K562 (cell line): ENCODE measurements around the gene SYT17. TPM values are rescaled to one million over a fixed set of nuclear protein-coding genes. Genes with fewer than 3 reads are reported as not detected.

Experiments used
- ATAC-seq: fragments of 200-7000 bp; cut with Tn5 transposase; 3 replicates; pipeline ENCODE4 v1.9.1; 2020; ENCODE audit warnings: moderate library complexity
- BruUV-seq: library from RNA; stranded (reverse); fragments of 400-500 nt; replicated peaks from 2 replicates; lab custom pipeline; 2021; lab: Mats Ljungman, UMichigan
- CTCF ChIA-PET: fragments of 300-600 bp; formaldehyde crosslinking; extraction: SDS; loops from one replicate; lab custom pipeline; 2021; ENCODE audit warnings: low intra/inter-chr PET ratio; lab: Yijun Ruan, JAX
- POLR2A ChIA-PET: fragments of 300-600, 350-650 bp; sonication (Branson Sonifier 250); formaldehyde crosslinking; extraction: SDS; loops from one replicate; lab custom pipeline; 2021; ENCODE audit warnings: antibody characterized with exemption, inconsistent platforms; lab: Yijun Ruan, JAX
- DNase-seq, 4 experiments: peaks; one replicate each; pipeline versions ENCODE4 v3.0.0 to v3.0.0-alpha.2; 2011 to 2018; ENCODE audit warnings: low spot score in 3 of 4, mixed read lengths in 3 of 4; ENCODE audit errors: extremely low read depth in 1 of 4
- FAIRE-seq: peaks from 2 replicates; lab custom pipeline; 2011; peaks lifted over from hg19 to GRCh38; lab: Jason Lieb, UNC
- H2AFZ ChIP-seq: 2 replicates; pipeline ENCODE4 v1.6.0; 2011; ENCODE audit warnings: low read depth, low read length, control low read depth, inconsistent platforms
- H3K27ac ChIP-seq: fragments of 200-600 bp; 3 replicates; pipeline ENCODE4 v1.8.0; 2011; ENCODE audit warnings: low read depth, mild to moderate bottlenecking, control low read depth, inconsistent platforms, low read length, moderate library complexity, mixed read lengths; ENCODE audit errors: extremely low read depth
- H3K27me3 ChIP-seq, 2 experiments: fragments of 300-600 bp in 1 of 2; 2 replicates in 1 of 2; 3 replicates in 1 of 2; pipeline versions ENCODE4 v1.6.0 to v1.8.0; 2011; ENCODE audit warnings: inconsistent platforms in 2 of 2, low read length in 2 of 2, mild to moderate bottlenecking in 1 of 2, mixed read lengths in 1 of 2, moderate library complexity in 1 of 2; ENCODE audit not compliant: control insufficient read depth in 2 of 2, insufficient read depth in 2 of 2
- H3K36me3 ChIP-seq: fragments of 300-600 bp; 3 replicates; pipeline ENCODE4 v1.8.0; 2011; ENCODE audit warnings: mild to moderate bottlenecking, low read length, inconsistent platforms; ENCODE audit not compliant: control insufficient read depth, insufficient read depth
- H3K4me1 ChIP-seq, 2 experiments: fragments of 200-600 bp in 1 of 2; replicated peaks in 1 of 2; 2 replicates in 1 of 2; 3 replicates in 1 of 2; pipeline versions ENCODE4 v1.5.1 to v1.8.0; 2011; ENCODE audit warnings: inconsistent platforms in 2 of 2, low read length in 2 of 2, mild to moderate bottlenecking in 1 of 2, mixed read lengths in 1 of 2, moderate library complexity in 1 of 2; ENCODE audit not compliant: control insufficient read depth in 2 of 2, insufficient read depth in 2 of 2
- H3K4me2 ChIP-seq: 2 replicates; pipeline ENCODE4 v1.6.1; 2011; ENCODE audit warnings: low read length, control low read depth, inconsistent platforms, mixed read lengths; ENCODE audit not compliant: insufficient read depth
- H3K4me3 ChIP-seq: fragments of 200-600 bp; sonication (generic), shearing (Covaris generic); 2 replicates; pipeline ENCODE4 v1.5.1; 2016; ENCODE audit warnings: control low read depth, inconsistent platforms
- H3K79me2 ChIP-seq: fragments of 200-600 bp; 3 replicates; pipeline ENCODE4 v1.8.0; 2011; ENCODE audit warnings: low read length, inconsistent platforms; ENCODE audit not compliant: control insufficient read depth, insufficient read depth
- H3K9ac ChIP-seq, 2 experiments: 2 replicates each; pipeline versions ENCODE4 v1.6.0 to v1.6.1; 2011; ENCODE audit warnings: low read depth in 2 of 2, low read length in 2 of 2, control low read depth in 1 of 2, inconsistent platforms in 1 of 2, mild to moderate bottlenecking in 1 of 2, mixed read lengths in 1 of 2; ENCODE audit not compliant: insufficient read depth in 1 of 2
- H3K9me1 ChIP-seq: one replicate; pipeline ENCODE4 v1.6.0; 2011; ENCODE audit warnings: inconsistent platforms, mild to moderate bottlenecking, low read length, moderate library complexity; ENCODE audit not compliant: control insufficient read depth, insufficient read depth
- H3K9me3 ChIP-seq: replicated peaks from 2 replicates; pipeline ENCODE4 v1.5.1; 2011; ENCODE audit warnings: low read depth, low read length, inconsistent platforms; ENCODE audit not compliant: control insufficient read depth, insufficient read depth
- H4K20me1 ChIP-seq: replicated peaks from 2 replicates; pipeline ENCODE4 v1.6.1; 2011; ENCODE audit warnings: low read length, inconsistent platforms, mixed read lengths; ENCODE audit not compliant: control insufficient read depth, insufficient read depth
- CHAMP1 ChIP-seq: fragments of 450-650 bp; IDR thresholded peaks from 2 replicates; pipeline ENCODE4 v1.6.1; 2016; ENCODE audit warnings: mild to moderate bottlenecking
- GABPA ChIP-seq: fragments of 200-800 bp; sonication (Bioruptor generic); conservative IDR thresholded peaks from 2 replicates; pipeline ENCODE4 v1.6.1; 2016; ENCODE audit warnings: low read depth, missing genetic modification characterization, missing compliant biosample characterization
- RBM25 ChIP-seq: fragments of 200-400 bp; formaldehyde crosslinking; IDR thresholded peaks from 2 replicates; pipeline ENCODE4 v1.6.1; 2018; ENCODE audit warnings: low read length, low read depth, moderate library complexity; ENCODE audit not compliant: severe bottlenecking
- WGBS: fragments of 100-300 bp; shearing (Covaris generic); methylation state at CpG from one replicate; pipeline ENCODE4 v1.1.6; 2016; ENCODE audit warnings: low coverage, mixed read lengths; ENCODE audit not compliant: insufficient coverage; ENCODE audit errors: missing lambda C conversion rate; 5-methylcytosine and 5-hydroxymethylcytosine counted together
- in situ Hi-C: fragments of 300-500 bp; cut with MboI; formaldehyde crosslinking; loops from 4 replicates; pipeline ENCODE4 v1.15.0; 2018; ENCODE audit warnings: inconsistent platforms, mixed read lengths
- intact Hi-C: fragments of 100-400 bp; cut with micrococcal nuclease; formaldehyde crosslinking; loops from 2 replicates; pipeline ENCODE4 v1.14.2; 2022
- polyA plus RNA-seq, 8 experiments: library from polyadenylated mRNA; depleted of rRNA in 4 of 8; stranded (reverse) in 5 of 8; unstranded in 3 of 8; fragments of >200 nt; fragmentation: Nextera tagmentation in 2 of 8; fragmentation: Illumina TruSeq in 1 of 8; extraction: Ambion mirVana in 2 of 8; extraction: Trizol in 1 of 8; gene quantifications; 2 replicates each; pipeline versions ENCODE4 v1.2.1 to v1.2.3, GENCODE V29; 2011 to 2014; ENCODE audit warnings: inconsistent platforms in 1 of 8, missing spikeins in 1 of 8
- total RNA-seq, 7 experiments: library from RNA; depleted of rRNA in 6 of 7; stranded (reverse); fragments of >200 nt in 6 of 7; fragmentation: Illumina TruSeq in 2 of 7; extraction: Trizol in 2 of 7; gene quantifications; 2 replicates each; pipeline versions ENCODE4 v1.2.1 to v1.2.3, GENCODE V29; 2011 to 2021; ENCODE audit warnings: low replicate concordance in 1 of 7

The SYT17 gene
- total and polyA plus RNA-seq, 9 of the 15 experiments (the other 6 are each of a cell fraction or from before 2014, with no cell fraction given): not detected

GRCh38 chr16:19228575-19228974 lies 60.5 kb downstream of the SYT17 start:
- CTCF ChIA-PET: no interaction called here
- intact Hi-C loops (no loop called here), in situ Hi-C loops (no loop called here)
- H3K9me1 ChIP-seq: no peaks in the 10 kb centered on the region
- no peak for ATAC-seq
- no peaks in the 10 kb centered on the region for H4K20me1 ChIP-seq
- no peaks in the 10 kb centered on the region for H3K36me3 ChIP-seq
- no peak overlapping the region for H3K4me2 ChIP-seq
- no peak overlapping the region for H2AFZ ChIP-seq
- no peak for DNase-seq
- BruUV-seq: no TSS peak
- H3K27ac ChIP-seq: no peak overlapping the region
- peaks cover 3 to 8% of the 10 kb centered on the region in 2 experiments; a peak in 2 of 5 replicates for H3K27me3 ChIP-seq
- H3K9ac ChIP-seq: no peak overlapping the region
- WGBS: 2% methylated on average over 3 of the region's 3 CpGs
- TF ChIP-seq CHAMP1: no peak
- no peak for FAIRE-seq
- no peak overlapping the region for H3K4me3 ChIP-seq
- H3K9me3 ChIP-seq: no peaks in the 10 kb centered on the region
- H3K79me2 ChIP-seq: no peaks in the 10 kb centered on the region
- POLR2A ChIA-PET: no interaction called here
- H3K4me1 ChIP-seq: no peaks in the 10 kb centered on the region

- no peak overlapping the region for H3K4me3 ChIP-seq
- H3K9ac ChIP-seq: no peak overlapping the region
- H3K4me1 ChIP-seq: no peaks in the 10 kb centered on the region
- DNase-seq (no peak), FAIRE-seq (no peak), ATAC-seq (no peak)
- 0 out of 2 replicates have a peak, but pooled peaks cover 1% of the 10 kb centered on the region for H3K9me3 ChIP-seq
- no peak overlapping the region for H3K27ac ChIP-seq
- no peaks in the 10 kb centered on the region for H3K79me2 ChIP-seq
- CTCF ChIA-PET: no interaction called here
- no peak overlapping the region for H3K4me2 ChIP-seq
- H2AFZ ChIP-seq: no peak overlapping the region
- intact Hi-C loops (no loop called here), in situ Hi-C loops (no loop called here)
- BruUV-seq: no TSS peak
- no peaks in the 10 kb centered on the region for H3K36me3 ChIP-seq
- H4K20me1 ChIP-seq: no peaks in the 10 kb centered on the region
- POLR2A ChIA-PET: no interaction called here
- H3K9me1 ChIP-seq: no peaks in the 10 kb centered on the region
- TF ChIP-seq GABPA (tag): no peak
- TF ChIP-seq RBM25: peak; percentile 67
- peaks cover 3 to 8% of the 10 kb centered on the region in 2 experiments; a peak in 2 of 5 replicates for H3K27me3 ChIP-seq
- 2% methylated on average over 3 of the region's 3 CpGs for WGBS
Measured at GRCh38 chr16:19230575-19230974, 62.5 kb downstream of the SYT17 start.
